Stimulated activated CD4-positive, alpha-beta T cell treated with anti-CD3 and anti-CD28 coated beads, Interleukin-2, amount 100 ng/mL, for 24 hours (primary cell): ENCODE data around the gene APLF.

Experiments
- DNase-seq, 2 donors: peaks; one replicate each; pipeline ENCODE4 v3.0.0-alpha.2; 2020

APLF gene, protein sequence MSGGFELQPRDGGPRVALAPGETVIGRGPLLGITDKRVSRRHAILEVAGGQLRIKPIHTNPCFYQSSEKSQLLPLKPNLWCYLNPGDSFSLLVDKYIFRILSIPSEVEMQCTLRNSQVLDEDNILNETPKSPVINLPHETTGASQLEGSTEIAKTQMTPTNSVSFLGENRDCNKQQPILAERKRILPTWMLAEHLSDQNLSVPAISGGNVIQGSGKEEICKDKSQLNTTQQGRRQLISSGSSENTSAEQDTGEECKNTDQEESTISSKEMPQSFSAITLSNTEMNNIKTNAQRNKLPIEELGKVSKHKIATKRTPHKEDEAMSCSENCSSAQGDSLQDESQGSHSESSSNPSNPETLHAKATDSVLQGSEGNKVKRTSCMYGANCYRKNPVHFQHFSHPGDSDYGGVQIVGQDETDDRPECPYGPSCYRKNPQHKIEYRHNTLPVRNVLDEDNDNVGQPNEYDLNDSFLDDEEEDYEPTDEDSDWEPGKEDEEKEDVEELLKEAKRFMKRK

DNA sequence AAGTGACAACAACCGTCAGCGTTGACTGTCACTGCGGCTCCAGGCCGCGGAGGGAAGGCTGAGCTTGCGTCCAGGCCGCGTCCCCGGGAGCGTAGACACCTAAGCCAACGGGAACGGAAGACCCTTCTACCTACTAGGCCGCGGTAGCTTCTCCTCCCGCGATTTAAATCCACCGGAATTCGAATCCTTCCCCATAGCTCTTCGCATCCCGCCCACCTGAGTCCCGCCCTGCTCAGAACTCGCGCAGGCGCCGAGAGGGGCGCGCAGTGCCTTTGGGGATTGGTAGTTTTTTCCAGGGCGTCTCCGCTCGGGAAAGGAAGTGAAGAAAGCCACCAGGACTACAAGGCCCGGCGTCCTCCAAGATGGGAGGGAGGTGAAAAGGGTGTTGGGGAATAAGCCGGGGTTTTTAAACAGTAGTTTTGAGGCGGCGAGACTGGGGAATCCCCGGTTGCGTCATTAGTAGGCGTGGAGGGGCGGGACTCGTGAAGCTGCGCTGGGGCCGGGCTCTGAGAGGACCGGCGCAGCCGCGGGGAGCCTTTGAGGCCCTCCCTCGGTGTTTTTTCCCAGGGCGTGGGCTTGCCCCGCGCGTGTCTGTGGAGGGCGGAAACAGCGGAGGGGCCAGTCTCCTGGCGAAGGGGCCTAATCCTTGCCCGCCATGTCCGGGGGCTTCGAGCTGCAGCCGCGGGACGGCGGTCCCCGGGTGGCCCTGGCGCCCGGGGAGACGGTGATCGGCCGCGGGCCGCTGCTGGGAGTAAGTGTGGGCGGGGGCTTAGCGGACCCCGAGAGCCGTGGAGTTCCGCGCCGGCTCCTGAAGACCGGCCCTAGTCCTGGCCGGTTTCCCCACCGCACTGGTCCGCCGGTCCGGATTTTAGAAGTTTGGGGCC, at the start of gene APLF, which contains the start of gene FBXO48:
Gene APLF, plus strand, starts transcription at position 509 of the 884 bp plus-strand sequence. Its CDS starts 147 bp downstream, at position 656.
Gene FBXO48, minus strand, starts transcription at position 218 of the 884 bp plus-strand sequence. CDS start 2,149 bp downstream, outside the sequence.
- DNase-seq: peak; percentile 98

DNA sequence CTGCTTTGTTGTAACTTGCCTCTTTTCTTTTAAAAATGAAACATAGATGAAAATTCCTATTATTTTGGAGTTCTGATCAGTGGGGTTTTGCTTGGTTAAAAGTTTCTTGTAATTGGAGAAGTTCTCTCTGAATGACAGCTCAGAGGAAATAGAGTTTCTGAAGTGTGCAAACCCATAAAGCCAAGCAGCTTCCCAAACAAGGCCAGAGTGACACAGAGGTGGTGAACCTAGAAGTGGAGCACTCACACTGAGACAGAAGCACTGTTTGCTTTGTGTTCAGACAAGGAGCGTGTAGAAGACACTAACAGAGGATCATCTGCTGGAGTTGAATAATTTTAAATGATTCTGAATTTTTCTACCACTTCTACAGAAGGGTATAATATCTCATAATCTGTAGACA, 49.5 kb upstream of the APLF start:
- no peak for DNase-seq

DNA sequence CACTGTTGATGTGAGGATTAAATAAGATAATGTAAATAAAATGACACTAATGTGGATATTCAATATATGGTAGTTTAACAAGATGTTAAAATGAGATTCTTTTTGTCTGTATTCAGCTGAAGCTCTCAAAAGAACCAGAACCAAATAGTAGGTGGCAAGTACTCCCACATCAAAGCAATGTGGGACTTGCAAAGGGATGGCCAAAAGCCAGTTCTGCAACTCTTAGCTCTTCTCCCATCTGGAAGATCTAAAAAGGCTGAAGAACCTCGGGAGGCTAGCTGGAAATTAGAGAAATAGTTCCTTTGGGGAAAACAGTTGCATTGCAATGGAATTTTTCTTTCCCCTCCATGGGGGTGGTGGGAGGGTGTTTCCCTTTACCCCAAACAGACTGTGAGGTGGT, 49.0 kb upstream of the APLF start:
- DNase-seq: no peak

DNA sequence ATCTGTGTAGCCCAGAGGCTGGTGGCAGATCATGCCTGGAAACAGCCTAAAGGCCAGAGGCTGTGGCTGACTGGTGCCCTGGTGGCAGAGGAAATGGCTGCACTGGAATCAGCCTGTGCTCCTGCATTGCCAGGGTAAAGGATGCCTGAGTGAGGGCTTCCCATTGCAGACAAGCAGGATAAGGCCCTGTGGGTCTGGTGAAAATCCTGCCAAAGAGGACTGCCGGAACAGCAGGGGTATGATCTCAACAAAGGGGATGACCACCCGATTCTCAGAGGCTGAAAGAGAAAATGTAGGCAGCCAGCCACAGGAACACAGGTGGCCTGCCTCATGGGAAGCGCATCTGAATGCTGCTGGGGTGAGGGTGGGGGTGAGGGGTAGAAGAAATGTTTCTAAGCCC, 48.5 kb upstream of the APLF start:
- DNase-seq: no peak

DNA sequence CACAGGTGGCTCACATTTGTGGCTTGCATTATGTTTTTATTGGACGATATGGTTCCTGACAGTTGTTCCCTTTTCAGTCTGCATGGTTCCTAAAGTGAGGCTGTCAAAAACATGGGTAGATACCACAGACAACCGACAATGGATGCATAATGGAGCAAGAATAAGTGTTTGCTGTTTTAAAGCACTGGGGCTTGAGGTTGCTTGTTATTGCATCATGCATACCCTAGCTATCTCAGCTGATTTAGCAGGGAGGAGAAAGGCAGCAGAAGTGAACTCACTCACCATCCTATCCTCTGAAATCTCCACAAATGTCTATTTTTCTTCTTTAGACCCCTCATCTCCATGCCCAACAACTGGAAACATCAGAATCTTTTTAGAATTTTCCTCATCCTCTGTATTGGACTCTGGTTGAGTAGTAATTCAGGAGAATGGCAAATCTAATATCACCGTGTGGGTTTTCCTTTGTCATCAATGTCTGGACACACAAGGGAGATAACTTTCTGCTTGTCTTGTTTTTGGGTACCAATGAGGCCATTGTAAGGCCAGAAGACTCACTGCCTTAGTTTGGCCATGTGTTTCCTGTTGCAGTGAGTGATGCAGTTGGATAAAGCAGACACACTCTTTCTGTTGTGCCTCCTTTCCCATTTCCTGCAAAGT, 47.0 kb upstream of the APLF start:
- DNase-seq: no peak

- no peak for DNase-seq
These were observed 43.3 kb upstream of the APLF start for GRCh38 chr2:68423966-68424650.

- DNase-seq: no peak
These were observed 41.9 kb upstream of the APLF start for GRCh38 chr2:68425503-68425902.

GRCh38 chr2:68426446-68426845, 40.9 kb upstream of the APLF start:
- DNase-seq: no peak

DNA sequence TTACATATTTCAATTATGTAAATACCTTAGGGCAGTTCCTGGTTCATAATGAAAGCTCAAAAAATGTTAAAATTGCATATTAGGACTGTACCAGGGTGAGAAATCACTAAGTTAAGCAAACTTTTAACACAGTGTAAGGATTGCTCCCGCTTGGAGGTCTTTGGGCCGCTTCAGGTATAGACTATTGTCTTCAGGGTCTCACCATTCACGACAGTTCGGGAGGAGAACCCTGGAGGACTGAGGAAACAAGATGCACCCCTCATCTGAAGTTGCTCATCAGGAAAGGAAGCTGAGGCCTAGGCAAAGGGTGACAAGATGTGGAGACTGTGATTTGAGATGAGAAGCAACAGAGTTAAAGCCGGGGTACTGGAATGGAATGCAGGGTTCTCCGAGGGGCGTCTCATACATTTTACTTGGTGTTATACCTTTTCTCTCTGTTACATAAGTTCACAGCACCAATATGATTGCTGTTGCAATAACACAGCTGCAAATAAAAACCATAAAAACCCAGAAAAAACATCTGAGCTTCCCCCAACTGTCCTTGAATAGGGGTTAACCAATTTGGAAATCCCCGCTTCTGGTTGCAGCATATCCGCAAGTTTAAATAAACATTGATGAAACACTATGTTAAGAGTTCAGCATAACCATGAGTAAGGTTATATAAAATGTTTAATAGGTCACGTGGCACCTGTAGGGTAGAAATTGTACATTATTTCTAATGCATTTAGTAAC, 40.4 kb upstream of the APLF start:
- no peak for DNase-seq

- no peak for DNase-seq
These were observed 39.3 kb upstream of the APLF start for GRCh38 chr2:68428126-68428525.

- DNase-seq: no peak
These were observed 38.6 kb upstream of the APLF start for GRCh38 chr2:68428746-68429145.

DNA sequence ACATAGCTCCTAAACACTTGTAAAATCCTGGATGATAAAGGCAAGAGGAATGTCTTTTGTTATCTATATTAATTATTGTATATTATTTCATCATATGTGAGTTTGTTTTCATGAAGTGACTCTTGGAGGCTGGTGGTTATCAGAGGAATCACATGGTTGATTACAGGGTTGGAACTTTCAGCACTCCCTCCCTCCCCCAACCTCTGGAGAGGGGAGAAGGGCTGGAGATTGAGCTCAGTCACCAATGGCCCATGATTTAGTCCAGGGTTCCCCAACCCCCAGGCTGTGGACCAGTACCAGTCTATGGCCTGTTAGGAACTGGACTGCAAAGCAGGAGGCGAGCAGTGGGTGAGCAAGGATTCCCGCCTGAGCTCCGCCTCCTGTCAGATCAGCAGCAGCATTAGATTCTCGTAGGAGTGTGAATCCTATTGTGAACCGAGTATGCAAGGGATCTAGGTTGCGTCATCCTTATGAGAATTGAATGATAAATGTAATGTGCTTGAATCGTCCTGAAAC, 38.0 kb upstream of the APLF start:
- DNase-seq: no peak

DNA sequence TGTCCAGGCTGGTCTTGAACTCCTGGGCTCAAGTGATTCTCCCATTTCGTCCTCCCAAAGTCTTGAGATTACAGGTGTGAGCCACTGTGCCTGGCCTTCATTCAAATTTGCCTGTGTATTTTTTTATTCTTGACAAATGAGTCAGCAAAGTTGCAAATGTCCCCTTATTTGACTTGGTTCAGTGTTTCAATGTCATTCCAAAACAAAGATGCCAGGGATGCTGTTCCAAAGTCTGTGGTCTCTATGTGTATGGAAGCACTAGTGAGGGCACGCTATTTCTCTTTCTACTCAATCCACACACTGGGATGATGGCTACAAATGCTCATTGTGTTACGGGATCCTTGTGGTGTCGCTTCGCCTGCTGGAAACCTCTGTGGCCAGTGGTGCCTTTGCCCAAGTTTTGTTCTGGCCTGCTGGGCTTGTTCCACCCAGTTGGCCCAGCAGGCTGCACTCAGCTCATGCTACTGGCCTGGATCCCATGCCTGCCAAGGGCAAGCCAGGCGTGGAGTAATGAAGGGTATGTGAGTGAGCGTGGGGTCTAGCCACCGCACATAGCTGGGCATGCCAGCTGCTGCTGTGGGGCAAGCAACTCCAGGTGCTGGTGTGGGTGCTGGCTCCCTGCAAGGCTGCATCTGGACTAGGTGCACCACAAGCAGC, 35.9 kb upstream of the APLF start:
- no peak for DNase-seq

DNA sequence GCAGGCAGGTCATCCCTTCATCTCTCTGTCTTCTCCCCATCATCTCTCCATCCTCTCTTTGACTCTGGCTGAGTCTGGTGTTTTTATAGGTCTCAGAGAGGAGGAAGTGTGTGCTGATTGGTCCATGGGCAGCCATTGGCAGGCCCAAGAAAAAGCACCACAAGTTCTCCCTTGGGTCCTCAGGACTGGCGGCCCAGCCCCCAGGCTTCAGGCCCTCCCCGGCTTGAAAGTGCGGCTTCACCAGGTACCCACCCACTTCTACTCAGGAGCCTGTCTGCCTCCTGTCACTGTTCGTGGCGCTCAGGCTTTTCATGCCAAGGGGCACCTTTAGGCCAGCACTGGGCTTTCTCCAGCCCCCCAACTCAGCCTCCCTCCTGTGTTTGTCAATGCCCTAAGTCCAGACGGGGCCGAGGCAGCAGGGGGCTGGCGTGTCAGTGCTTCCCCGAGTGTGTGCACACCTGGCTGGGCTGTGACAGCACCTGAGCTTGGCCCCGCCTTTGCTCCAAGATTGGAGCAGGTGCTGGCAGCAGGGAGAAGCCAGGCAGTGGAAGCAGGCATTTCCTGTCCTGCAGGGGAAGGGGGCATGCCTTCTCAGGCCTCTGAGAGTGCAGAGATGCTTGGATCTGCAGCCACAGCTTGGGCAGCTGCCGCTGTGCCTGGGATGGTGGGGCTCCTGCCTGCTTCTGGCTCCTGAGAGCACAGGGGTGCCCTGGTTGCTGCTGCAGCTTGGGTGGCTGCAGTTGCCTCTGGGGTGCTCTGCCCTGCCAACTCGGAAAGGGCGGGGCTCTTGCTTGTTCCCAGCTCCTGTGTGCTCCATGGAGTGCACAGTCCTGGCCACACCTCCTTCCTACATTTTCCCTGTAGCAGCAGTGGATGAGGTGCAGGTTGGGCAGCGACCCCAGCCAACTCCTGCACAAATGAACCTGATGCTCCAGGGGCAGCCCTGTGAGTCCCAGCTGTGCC, 34.4 kb upstream of the APLF start:
- no peak for DNase-seq

DNA sequence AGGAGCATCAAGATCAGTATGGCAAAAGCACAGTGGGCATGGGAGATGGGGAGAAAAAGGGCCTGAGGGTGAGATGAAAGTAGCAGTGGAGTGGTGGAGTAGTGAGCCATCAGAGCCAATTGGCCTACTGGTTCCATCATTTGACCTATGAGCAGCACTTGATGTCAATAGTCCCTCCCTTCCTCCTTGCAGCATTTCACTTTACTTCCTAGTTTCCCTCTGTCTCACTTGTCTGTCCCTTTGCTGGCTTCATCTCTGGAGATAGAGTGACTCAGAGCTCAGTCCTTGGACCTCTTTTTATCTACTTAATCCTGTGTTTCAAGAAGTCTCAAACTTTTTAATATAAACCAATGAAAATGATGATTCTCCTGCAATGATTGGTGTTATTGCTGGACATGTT, 32.4 kb upstream of the APLF start:
- no peak for DNase-seq

DNA sequence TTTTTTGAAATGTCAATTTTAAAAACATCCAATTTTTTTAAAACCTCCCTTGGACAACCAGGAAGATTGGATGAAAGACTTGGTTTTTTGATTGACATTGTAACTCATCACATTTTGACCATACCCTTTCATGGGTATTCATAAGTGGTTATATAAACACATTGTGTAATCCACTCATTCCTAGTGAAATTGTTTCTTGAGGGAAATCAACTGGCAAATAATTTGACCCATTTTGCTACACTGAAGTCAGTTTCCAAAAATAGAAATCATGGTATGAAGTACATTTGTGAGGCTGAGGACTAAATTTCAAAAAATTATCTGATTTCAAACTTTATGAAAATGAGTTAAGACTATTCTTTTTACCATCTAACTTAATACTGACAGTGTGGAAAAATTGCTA, 31.8 kb upstream of the APLF start:
- no peak for DNase-seq

- DNase-seq: no peak
These were observed 31.1 kb upstream of the APLF start for GRCh38 chr2:68436270-68436669.

DNA sequence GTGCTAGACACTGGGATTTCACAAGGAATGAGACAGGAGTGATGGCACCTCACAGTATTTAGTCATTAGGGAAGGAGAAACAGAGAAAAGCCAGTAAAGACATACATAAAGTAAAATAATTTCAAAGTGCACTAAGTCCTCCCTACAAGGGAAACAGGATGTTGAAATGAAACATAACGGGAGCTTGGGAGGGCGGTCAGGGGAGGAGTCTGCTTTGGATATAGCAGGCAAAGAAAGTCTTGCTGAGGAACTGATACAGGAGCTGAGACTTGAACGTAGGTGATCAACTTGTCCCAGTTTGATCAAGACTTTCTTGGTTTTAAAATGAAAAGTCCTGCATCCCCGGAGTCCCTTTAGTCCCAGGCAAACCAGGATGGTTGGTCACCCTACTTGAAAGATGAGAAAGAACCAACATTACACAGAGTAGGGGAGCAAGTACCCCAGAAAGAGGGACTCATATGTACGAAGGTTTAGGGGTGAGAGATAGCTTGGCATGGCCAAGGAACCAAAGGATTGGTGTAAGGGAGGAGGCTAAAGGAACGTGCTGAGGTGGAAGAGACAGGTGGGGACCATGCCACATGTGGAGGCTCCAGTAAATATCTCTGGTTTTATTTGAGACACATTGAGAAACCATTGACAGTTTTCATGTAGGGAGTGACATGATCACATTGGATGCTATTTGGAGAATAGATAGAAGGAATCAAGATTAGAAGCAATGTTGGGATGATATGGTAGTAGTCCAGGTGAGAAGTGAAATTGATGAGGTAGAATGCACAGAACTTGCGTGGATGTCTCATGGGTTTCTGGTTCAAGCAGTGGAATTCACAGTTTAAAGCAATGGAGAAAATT, 28.7 kb upstream of the APLF start:
- DNase-seq: no peak
